Osteoblast (primary cell): Measurements from ENCODE around the gene SORCS2. TPM values are rescaled to one million over a fixed set of nuclear protein-coding genes. Genes with fewer than 3 reads are reported as not detected.

ENCODE experiments used
- DNase-seq: peaks from one replicate; pipeline ENCODE4 v3.0.0; 2011; ENCODE audit warnings: low spot score, mixed read lengths; ENCODE audit not compliant: insufficient read length; ENCODE audit errors: missing footprints
- H2AFZ ChIP-seq: 2 replicates; pipeline ENCODE4 v1.6.0; 2011; ENCODE audit warnings: mild to moderate bottlenecking, low read length
- H3K27ac ChIP-seq: 2 replicates; pipeline ENCODE4 v1.5.1; 2011; ENCODE audit warnings: mild to moderate bottlenecking, low read depth, low read length, moderate library complexity
- H3K27me3 ChIP-seq: 2 replicates; pipeline ENCODE4 v1.6.0; 2012; ENCODE audit warnings: mild to moderate bottlenecking, control low read depth, inconsistent platforms, low read length, moderate library complexity; ENCODE audit not compliant: insufficient read depth
- H3K36me3 ChIP-seq: 2 replicates; pipeline ENCODE4 v1.5.1; 2011; ENCODE audit warnings: mild to moderate bottlenecking, low read length, control low read depth, moderate library complexity; ENCODE audit not compliant: insufficient read depth
- H3K4me1 ChIP-seq: 2 replicates; pipeline ENCODE4 v1.5.1; 2011; ENCODE audit warnings: mild to moderate bottlenecking, low read length, control low read depth, moderate library complexity; ENCODE audit not compliant: insufficient read depth
- H3K4me2 ChIP-seq: 2 replicates; pipeline ENCODE4 v1.6.0; 2011; ENCODE audit warnings: mild to moderate bottlenecking, low read length; ENCODE audit not compliant: insufficient read depth
- H3K4me3 ChIP-seq: fragments of 200-600 bp; sonication (generic); 3 replicates; pipeline ENCODE4 v1.5.1; 2012; ENCODE audit warnings: mild to moderate bottlenecking, low read length, inconsistent platforms; ENCODE audit not compliant: insufficient read depth
- H3K79me2 ChIP-seq: 2 replicates; pipeline ENCODE4 v1.6.0; 2012; ENCODE audit warnings: mild to moderate bottlenecking, low read length, control low read depth, inconsistent platforms; ENCODE audit not compliant: insufficient read depth
- H3K9me3 ChIP-seq: 2 replicates; pipeline ENCODE4 v1.5.1; 2011; ENCODE audit warnings: low read depth, low read length, control low read depth
- H4K20me1 ChIP-seq: 2 replicates; pipeline ENCODE4 v1.6.0; 2012; ENCODE audit warnings: mild to moderate bottlenecking, low read length, control low read depth; ENCODE audit not compliant: insufficient read depth
- total RNA-seq: library from RNA; depleted of rRNA; stranded (reverse); fragments of >200 nt; gene quantifications from 2 replicates; pipeline ENCODE4 v1.2.3, GENCODE V29; 2012
- TF ChIP-seq, protein P1 (sequence below): IDR thresholded peaks from 2 replicates; pipeline ENCODE4 v1.5.1; 2011; ENCODE audit warnings: mild to moderate bottlenecking, low read depth, low read length, moderate library complexity; ENCODE audit errors: extremely low read depth

SORCS2 gene
- total RNA-seq, 1 donor = 9.0 TPM

DNA sequence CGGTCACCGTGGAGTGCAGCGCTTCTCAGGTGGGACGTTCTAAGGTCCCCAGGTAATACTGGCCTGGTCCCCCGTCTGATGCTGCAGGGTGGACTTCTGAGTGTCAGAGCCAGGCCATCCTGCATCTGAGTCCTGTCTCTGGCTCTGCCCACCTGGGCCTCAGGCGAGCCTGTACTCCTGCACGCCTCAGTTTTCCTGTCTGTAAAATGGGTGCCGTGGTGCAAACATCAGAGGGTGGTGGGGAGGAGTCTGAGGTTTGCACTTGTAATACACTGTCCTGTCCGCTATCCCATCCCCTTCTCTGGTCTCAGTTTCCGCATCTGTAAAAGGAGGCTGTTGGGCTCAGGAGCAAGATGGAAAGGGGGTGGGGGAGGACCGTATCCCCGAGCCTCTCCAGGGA lies 41.3 kb downstream of the SORCS2 start:
- Histone ChIP-seq H3K27me3 (no peaks in the 10 kb centered on the region), H4K20me1 (no peaks in the 10 kb centered on the region), H3K4me2 (no peak overlapping the region), H3K4me1 (no peaks in the 10 kb centered on the region), H3K36me3 (no peaks in the 10 kb centered on the region), H3K79me2 (no peaks in the 10 kb centered on the region), H3K27ac (no peak overlapping the region), H3K4me3 (no peak overlapping the region), H3K9me3 (no peaks in the 10 kb centered on the region), H2AFZ (no peak overlapping the region)
- DNase-seq = no peak
- TF ChIP-seq, protein P1, sequence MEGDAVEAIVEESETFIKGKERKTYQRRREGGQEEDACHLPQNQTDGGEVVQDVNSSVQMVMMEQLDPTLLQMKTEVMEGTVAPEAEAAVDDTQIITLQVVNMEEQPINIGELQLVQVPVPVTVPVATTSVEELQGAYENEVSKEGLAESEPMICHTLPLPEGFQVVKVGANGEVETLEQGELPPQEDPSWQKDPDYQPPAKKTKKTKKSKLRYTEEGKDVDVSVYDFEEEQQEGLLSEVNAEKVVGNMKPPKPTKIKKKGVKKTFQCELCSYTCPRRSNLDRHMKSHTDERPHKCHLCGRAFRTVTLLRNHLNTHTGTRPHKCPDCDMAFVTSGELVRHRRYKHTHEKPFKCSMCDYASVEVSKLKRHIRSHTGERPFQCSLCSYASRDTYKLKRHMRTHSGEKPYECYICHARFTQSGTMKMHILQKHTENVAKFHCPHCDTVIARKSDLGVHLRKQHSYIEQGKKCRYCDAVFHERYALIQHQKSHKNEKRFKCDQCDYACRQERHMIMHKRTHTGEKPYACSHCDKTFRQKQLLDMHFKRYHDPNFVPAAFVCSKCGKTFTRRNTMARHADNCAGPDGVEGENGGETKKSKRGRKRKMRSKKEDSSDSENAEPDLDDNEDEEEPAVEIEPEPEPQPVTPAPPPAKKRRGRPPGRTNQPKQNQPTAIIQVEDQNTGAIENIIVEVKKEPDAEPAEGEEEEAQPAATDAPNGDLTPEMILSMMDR = no peak

GRCh38 chr4:7234355-7235029 lies 42.2 kb downstream of the SORCS2 start:
- no peaks in the 10 kb centered on the region for H4K20me1 ChIP-seq
- TF ChIP-seq, protein P1 = no peak
- H3K9me3 ChIP-seq = no peaks in the 10 kb centered on the region
- no peaks in the 10 kb centered on the region for H3K27me3 ChIP-seq
- no peak overlapping the region for H3K4me3 ChIP-seq
- no peak overlapping the region for H2AFZ ChIP-seq
- H3K4me1 ChIP-seq = no peaks in the 10 kb centered on the region
- no peak overlapping the region for H3K27ac ChIP-seq
- H3K36me3 ChIP-seq = no peaks in the 10 kb centered on the region
- H3K79me2 ChIP-seq = no peaks in the 10 kb centered on the region
- DNase-seq = no peak
- no peak overlapping the region for H3K4me2 ChIP-seq

DNA sequence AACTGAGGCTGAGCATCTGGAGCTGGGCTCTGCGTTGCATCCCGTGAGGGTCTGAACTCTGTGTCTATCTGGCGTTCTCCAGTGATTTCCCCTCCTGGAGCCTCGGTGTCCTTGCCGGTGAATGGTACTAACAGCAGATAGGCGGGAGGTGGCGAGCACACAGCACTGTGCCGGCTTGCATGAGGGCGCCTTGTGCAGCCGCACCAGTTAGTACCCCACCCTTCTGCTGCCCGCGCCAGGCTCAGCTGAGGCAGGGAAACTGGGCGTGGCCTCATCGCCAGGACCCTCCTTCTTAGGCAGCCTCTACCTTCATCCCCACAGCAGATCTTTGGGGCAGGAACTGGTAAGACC lies 42.7 kb downstream of the SORCS2 start:
- TF ChIP-seq, protein P1 = no peak
- Histone ChIP-seq H3K27me3 (no peaks in the 10 kb centered on the region), H3K4me2 (no peak overlapping the region), H2AFZ (no peak overlapping the region), H3K4me1 (no peaks in the 10 kb centered on the region), H3K79me2 (no peaks in the 10 kb centered on the region), H3K27ac (no peak overlapping the region), H3K36me3 (no peaks in the 10 kb centered on the region), H3K9me3 (no peaks in the 10 kb centered on the region), H4K20me1 (no peaks in the 10 kb centered on the region), H3K4me3 (no peak overlapping the region)
- no peak for DNase-seq

DNA sequence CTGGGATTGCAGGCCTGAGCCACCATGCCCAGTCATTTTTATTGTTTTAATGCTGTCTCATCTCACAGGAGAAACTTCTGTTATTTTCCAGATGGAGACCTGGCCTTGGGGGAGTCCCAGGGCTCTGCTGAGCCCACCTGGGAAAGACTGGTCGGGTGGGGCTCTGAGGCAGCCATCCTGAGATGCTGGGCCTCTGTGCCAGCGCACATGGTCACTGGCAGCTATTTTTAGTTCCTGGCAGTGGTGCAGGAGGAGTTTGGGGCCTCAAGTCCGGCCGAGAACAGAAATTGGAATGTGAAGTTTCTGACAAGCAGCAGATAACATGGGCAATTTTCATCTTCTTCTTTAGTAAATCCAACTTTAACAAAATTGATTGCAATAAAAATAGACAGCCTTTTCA lies 44.5 kb downstream of the SORCS2 start:
- no peak for DNase-seq
- Histone ChIP-seq H3K9me3 (no peaks in the 10 kb centered on the region), H3K36me3 (no peaks in the 10 kb centered on the region), H3K4me1 (no peaks in the 10 kb centered on the region), H3K27me3 (no peaks in the 10 kb centered on the region), H3K79me2 (no peaks in the 10 kb centered on the region), H2AFZ (no peak overlapping the region), H3K4me2 (no peak overlapping the region), H3K4me3 (no peak overlapping the region), H3K27ac (no peak overlapping the region), H4K20me1 (no peaks in the 10 kb centered on the region)
- TF ChIP-seq, protein P1 = no peak
